Tibial nerve (tissue), 4 donors: ENCODE measurements around the gene KRT71. TPM values are rescaled to one million over a fixed set of nuclear protein-coding genes. Genes with fewer than 3 reads are reported as not detected.

Source experiments
- DNase-seq, 2 donors: peaks; one replicate each; pipeline ENCODE4 v3.0.0-alpha.2; 2019; ENCODE audit warnings: low spot score in 2 of 2
- H3K27ac ChIP-seq, 4 donors: fragments of 200-600 bp; sonication (generic) in 3 of 4; one replicate each; pipeline ENCODE4 v1.5.1; 2017 to 2019; ENCODE audit warnings: mild to moderate bottlenecking in 1 of 4
- H3K27me3 ChIP-seq, 2 donors: fragments of 200-600 bp; sonication (generic) in 1 of 2; one replicate each; pipeline versions ENCODE4 v1.5.1 to v1.6.0; 2017 to 2019
- H3K36me3 ChIP-seq, 3 donors: fragments of 200-600 bp; sonication (generic); one replicate each; pipeline ENCODE4 v1.5.1; 2018 to 2019
- H3K4me1 ChIP-seq, 4 donors: fragments of 200-600 bp; sonication (generic) in 3 of 4; one replicate each; pipeline ENCODE4 v1.5.1; 2017 to 2019
- H3K4me3 ChIP-seq, 4 donors: fragments of 200-600 bp; sonication (generic) in 3 of 4; one replicate each; pipeline ENCODE4 v1.5.1; 2017 to 2019; ENCODE audit warnings: mild to moderate bottlenecking in 1 of 4, moderate library complexity in 1 of 4
- H3K9me3 ChIP-seq, 4 donors: fragments of 200-600 bp; sonication (generic) in 3 of 4; one replicate each; pipeline ENCODE4 v1.5.1; 2017 to 2019
- CTCF ChIP-seq, 5 experiments: fragments of 200-600 bp in 3 of 5; fragments of 450-650 bp in 2 of 5; sonication (generic) in 3 of 5; IDR thresholded peaks; one replicate each; pipeline ENCODE4 v1.5.1; 2016 to 2019; ENCODE audit warnings: antibody characterized with exemption in 5 of 5, mild to moderate bottlenecking in 3 of 5, moderate library complexity in 2 of 5
- EP300 ChIP-seq, 2 donors: sonication (generic); formaldehyde crosslinking; IDR thresholded peaks; one replicate each; pipeline ENCODE4 v1.6.1; 2017; ENCODE audit warnings: antibody characterized with exemption in 2 of 2, mild to moderate bottlenecking in 1 of 2
- POLR2A ChIP-seq, 2 donors: fragments of 450-650 bp; IDR thresholded peaks; one replicate each; pipeline ENCODE4 v1.6.1; 2017; ENCODE audit warnings: antibody characterized with exemption in 2 of 2, mild to moderate bottlenecking in 2 of 2, moderate library complexity in 2 of 2
- WGBS, 2 donors: methylation state at CpG; one replicate each; pipeline ENCODE4 v1.1.5; 2018; 5-methylcytosine and 5-hydroxymethylcytosine counted together
- total RNA-seq, 4 donors: library from RNA; depleted of rRNA; stranded (reverse); fragments of >200 nt; gene quantifications; one replicate each; pipeline ENCODE4 v1.1.0, GENCODE V29; 2016

The KRT71 gene
- total RNA-seq, 4 donors from 2014 or later, result not detected

- Histone ChIP-seq H3K36me3 (no peaks in the 10 kb centered on the region), H3K27ac (no peak overlapping the region)
- no peak for DNase-seq
Observed at GRCh38 chr12:52559979-52560378, 7.0 kb upstream of the KRT71 start.

GRCh38 chr12:52558781-52559445, 6.0 kb upstream of the KRT71 start:
- Histone ChIP-seq H3K36me3 (no peaks in the 10 kb centered on the region), H3K27me3 (peaks cover 0 to 14% of the 10 kb centered on the region in 2 donors), H3K27ac (no peak overlapping the region), H3K9me3 (no peaks in the 10 kb centered on the region), H3K4me1 (no peaks in the 10 kb centered on the region), H3K4me3 (no peak overlapping the region)
- no peak for DNase-seq
- 73 to 80% methylated on average over 8 of the region's 8 CpGs for WGBS, 2 donors
- no peak for TF ChIP-seq EP300 (IDR thresholded peaks at IDR 0.05)
- TF ChIP-seq POLR2A (IDR thresholded peaks at IDR 0.05), result no peak
- TF ChIP-seq CTCF (IDR thresholded peaks at IDR 0.05), result no peak

More at GRCh38 chr12:52559979-52560378, 7.0 kb upstream of the KRT71 start:
- H3K27me3 ChIP-seq, result peaks cover 0 to 22% of the 10 kb centered on the region in 2 donors
- H3K4me1 ChIP-seq, result no peaks in the 10 kb centered on the region
- TF ChIP-seq POLR2A (IDR thresholded peaks at IDR 0.05), result no peak
- TF ChIP-seq CTCF (IDR thresholded peaks at IDR 0.05), result no peak
- no peak for TF ChIP-seq EP300 (IDR thresholded peaks at IDR 0.05)
- no peak overlapping the region for H3K4me3 ChIP-seq
- 81 to 83% methylated on average over 4 of the region's 4 CpGs for WGBS, 2 donors
- H3K9me3 ChIP-seq, result no peaks in the 10 kb centered on the region

GRCh38 chr12:52557476-52557875, 4.5 kb upstream of the KRT71 start:
- Histone ChIP-seq H3K27me3 (peaks cover 0 to 9% of the 10 kb centered on the region in 2 donors), H3K4me3 (no peak overlapping the region), H3K4me1 (no peaks in the 10 kb centered on the region), H3K27ac (no peak overlapping the region), H3K36me3 (no peaks in the 10 kb centered on the region), H3K9me3 (no peaks in the 10 kb centered on the region)
- WGBS, 2 donors, result 54 to 57% methylated on average over 2 of the region's 2 CpGs
- TF ChIP-seq CTCF (IDR thresholded peaks at IDR 0.05) (no peak), POLR2A (IDR thresholded peaks at IDR 0.05) (no peak), EP300 (IDR thresholded peaks at IDR 0.05) (no peak)
- no peak for DNase-seq

- TF ChIP-seq CTCF (IDR thresholded peaks at IDR 0.05) (no peak), POLR2A (IDR thresholded peaks at IDR 0.05) (no peak), EP300 (IDR thresholded peaks at IDR 0.05) (no peak)
- 75% methylated on average over 6 of the region's 6 CpGs for WGBS, 2 donors
- no peak for DNase-seq
Observed at GRCh38 chr12:52555577-52555976, 2.6 kb upstream of the KRT71 start.

GRCh38 chr12:52552055-52552454, 890 bp downstream of the KRT71 start:
- 63 to 70% methylated on average over 4 to 5 of the region's 5 CpGs for WGBS, 2 donors
- no peak overlapping the region for H3K27ac ChIP-seq
- no peaks in the 10 kb centered on the region for H3K9me3 ChIP-seq
- no peaks in the 10 kb centered on the region for H3K27me3 ChIP-seq
- no peak overlapping the region for H3K4me3 ChIP-seq
- TF ChIP-seq CTCF (IDR thresholded peaks at IDR 0.05) (no peak), POLR2A (IDR thresholded peaks at IDR 0.05) (no peak)
- H3K36me3 ChIP-seq, result no peaks in the 10 kb centered on the region
- no peaks in the 10 kb centered on the region for H3K4me1 ChIP-seq
- no peak for DNase-seq

More at GRCh38 chr12:52555577-52555976, 2.6 kb upstream of the KRT71 start:
- Histone ChIP-seq H3K4me1 (no peaks in the 10 kb centered on the region), H3K9me3 (no peaks in the 10 kb centered on the region), H3K27me3 (peaks cover 0 to 9% of the 10 kb centered on the region in 2 donors), H3K36me3 (no peaks in the 10 kb centered on the region), H3K27ac (no peak overlapping the region), H3K4me3 (no peak overlapping the region)
